ENCODE results near the gene MAPT.

GRCh38 chr17:45905814-45906213 lies 11.5 kb downstream of the MAPT start:
- no peak for TF ChIP-seq HNF1B (CRISPR knock-in tag; IDR thresholded peaks at IDR 0.05)
- TF ChIP-seq CTCF (CRISPR knock-in tag; IDR thresholded peaks at IDR 0.05) = no peak
- no peak for TF ChIP-seq PHF8 (CRISPR knock-in tag; IDR thresholded peaks at IDR 0.05)
- no peak for TF ChIP-seq ZNF615 (CRISPR knock-in tag; IDR thresholded peaks at IDR 0.05; ENCODE audit: borderline replicate concordance)
- TF ChIP-seq MAX (IDR thresholded peaks at IDR 0.05) = no peak
- no peak for TF ChIP-seq NFE2L1 (CRISPR knock-in tag; IDR thresholded peaks at IDR 0.05; ENCODE audit: borderline replicate concordance)
- TF ChIP-seq RAD21 (CRISPR knock-in tag; IDR thresholded peaks at IDR 0.05) = no peak
- TF ChIP-seq DRAP1 (CRISPR knock-in tag; IDR thresholded peaks at IDR 0.05) = no peak

All from HepG2 (cell line).